Caco-2 (cell line): Measurements from ENCODE around the gene NPAS3. TPM values are rescaled to one million over a fixed set of nuclear protein-coding genes. Genes with fewer than 3 reads are reported as not detected.

Experiments
- BruUV-seq: library from RNA; stranded (reverse); fragments of 400-500 nt; replicated peaks from 2 replicates; lab custom pipeline; 2021; lab: Mats Ljungman, UMichigan
- CTCF ChIA-PET: fragments of 300-600 bp; sonication (Branson Sonifier 250); formaldehyde crosslinking; loops from one replicate; lab custom pipeline; 2022; ENCODE audit warnings: antibody characterized with exemption; lab: Charles Lee
- POLR2A ChIA-PET: fragments of 300-600 bp; sonication (Branson Sonifier 250); formaldehyde crosslinking; loops from one replicate; lab custom pipeline; 2022; ENCODE audit warnings: antibody characterized with exemption; lab: Charles Lee
- DNase-seq, 2 experiments: peaks; one replicate each; pipeline versions ENCODE4 v3.0.0 to v3.0.0-alpha.2; 2020 to 2022
- H3K27me3 ChIP-seq: replicated peaks from 2 replicates; pipeline ENCODE4 v1.6.0; 2011; ENCODE audit warnings: low read length; ENCODE audit not compliant: control insufficient read depth, insufficient read depth
- H3K36me3 ChIP-seq: 2 replicates; pipeline ENCODE4 v1.5.1; 2011; ENCODE audit warnings: low read length; ENCODE audit not compliant: control insufficient read depth, insufficient read depth
- H3K4me1 ChIP-seq: fragments of 250-450 bp; sonication (Bioruptor Pico); 2 replicates; pipeline ENCODE4 v1.5.1; 2020; ENCODE audit warnings: mild to moderate bottlenecking
- H3K4me3 ChIP-seq: 2 replicates; pipeline ENCODE4 v1.5.1; 2011; ENCODE audit warnings: low read depth, mild to moderate bottlenecking, control low read depth, low read length
- H3K9me3 ChIP-seq: fragments of 250-450 bp; sonication (Bioruptor Pico); 2 replicates; pipeline ENCODE4 v1.5.1; 2020; ENCODE audit warnings: mild to moderate bottlenecking, moderate library complexity
- H3K27ac Mint-ChIP-seq: one replicate; pipeline ENCODE4 v1.8.0; 2022; ENCODE audit warnings: mixed read lengths; ENCODE audit not compliant: unreplicated experiment
- H3K27me3 Mint-ChIP-seq: one replicate; pipeline ENCODE4 v1.8.0; 2022; ENCODE audit warnings: mixed read lengths; ENCODE audit not compliant: insufficient read depth, unreplicated experiment
- H3K36me3 Mint-ChIP-seq: one replicate; pipeline ENCODE4 v1.8.0; 2022; ENCODE audit warnings: mild to moderate bottlenecking, mixed read lengths; ENCODE audit not compliant: insufficient read depth, unreplicated experiment
- H3K4me1 Mint-ChIP-seq: one replicate; pipeline ENCODE4 v1.8.0; 2022; ENCODE audit warnings: low read depth, mixed read lengths; ENCODE audit not compliant: unreplicated experiment
- H3K4me3 Mint-ChIP-seq: one replicate; pipeline ENCODE4 v1.8.0; 2022; ENCODE audit warnings: mild to moderate bottlenecking, moderate library complexity, mixed read lengths; ENCODE audit not compliant: unreplicated experiment
- H3K9me3 Mint-ChIP-seq: one replicate; pipeline ENCODE4 v1.8.0; 2022; ENCODE audit warnings: mixed read lengths; ENCODE audit not compliant: unreplicated experiment
- CTCF ChIP-seq, 2 experiments: fragments of 200-600 bp in 1 of 2; IDR thresholded peaks; 1 replicate in 1 of 2; 2 replicates in 1 of 2; pipeline versions ENCODE4 v1.5.1 to v1.8.0; 2011 to 2022; ENCODE audit warnings: antibody characterized with exemption in 1 of 2, control low read depth in 1 of 2, inconsistent platforms in 1 of 2, low read depth in 1 of 2, low read length in 1 of 2, mild to moderate bottlenecking in 1 of 2, moderate library complexity in 1 of 2; ENCODE audit not compliant: insufficient read depth in 1 of 2, severe bottlenecking in 1 of 2, unreplicated experiment in 1 of 2
- intact Hi-C: fragments of 100-400 bp; cut with micrococcal nuclease; formaldehyde crosslinking; loops from one replicate; pipeline ENCODE4 v1.10.0; 2022; ENCODE audit not compliant: unreplicated experiment
- total RNA-seq: library from RNA; stranded (reverse); gene quantifications from 2 replicates; pipeline ENCODE4 v1.2.3, GENCODE V29; 2022

Gene NPAS3
- total RNA-seq, 1 experiment from 2014 or later: not detected

GRCh38 chr14:33483541-33483940 is 544.9 kb downstream of the NPAS3 start:
- H3K36me3 Mint-ChIP-seq: no peaks in the 10 kb centered on the region
- no TSS peak for BruUV-seq
- H3K27me3 ChIP-seq: no peaks in the 10 kb centered on the region
- no peaks in the 10 kb centered on the region for H3K4me1 ChIP-seq
- no peak for TF ChIP-seq CTCF (IDR thresholded peaks at IDR 0.05; ENCODE audit: insufficient read depth in 1 of 2, low read depth in 1 of 2, low read length in 1 of 2, severe bottlenecking in 1 of 2, unreplicated experiment in 1 of 2)
- H3K27ac Mint-ChIP-seq: no peak overlapping the region
- H3K9me3 Mint-ChIP-seq: no peaks in the 10 kb centered on the region
- peaks cover 7% of the 10 kb centered on the region for H3K4me1 Mint-ChIP-seq
- intact Hi-C loops: no loop called here
- H3K9me3 ChIP-seq: no peaks in the 10 kb centered on the region
- H3K36me3 ChIP-seq: no peaks in the 10 kb centered on the region
- no peak overlapping the region for H3K4me3 Mint-ChIP-seq
- H3K27me3 Mint-ChIP-seq: peaks cover 18% of the 10 kb centered on the region
- POLR2A ChIA-PET: no interaction called here
- CTCF ChIA-PET: no interaction called here
- no peak for DNase-seq
- no peak overlapping the region for H3K4me3 ChIP-seq

- Mint-ChIP-seq H3K36me3 (no peaks in the 10 kb centered on the region), H3K4me3 (no peak overlapping the region), H3K9me3 (no peaks in the 10 kb centered on the region), H3K4me1 (peaks cover 7% of the 10 kb centered on the region), H3K27ac (no peak overlapping the region), H3K27me3 (peaks cover 18% of the 10 kb centered on the region)
- Histone ChIP-seq H3K36me3 (no peaks in the 10 kb centered on the region), H3K9me3 (no peaks in the 10 kb centered on the region), H3K27me3 (no peaks in the 10 kb centered on the region), H3K4me3 (no peak overlapping the region), H3K4me1 (no peaks in the 10 kb centered on the region)
- no TSS peak for BruUV-seq
- intact Hi-C loops: no loop called here
- ChIA-PET CTCF (no interaction called here), POLR2A (no interaction called here)
- TF ChIP-seq CTCF (IDR thresholded peaks at IDR 0.05; ENCODE audit: insufficient read depth in 1 of 2, low read depth in 1 of 2, low read length in 1 of 2, severe bottlenecking in 1 of 2, unreplicated experiment in 1 of 2): no peak
- DNase-seq: no peak
Measured at GRCh38 chr14:33484264-33484663, 545.6 kb downstream of the NPAS3 start.

- Histone ChIP-seq H3K36me3 (no peaks in the 10 kb centered on the region), H3K4me3 (no peak overlapping the region), H3K4me1 (no peaks in the 10 kb centered on the region), H3K27me3 (no peaks in the 10 kb centered on the region), H3K9me3 (no peaks in the 10 kb centered on the region)
- ChIA-PET CTCF (no interaction called here), POLR2A (no interaction called here)
- H3K4me3 Mint-ChIP-seq: no peak overlapping the region
- no peaks in the 10 kb centered on the region for H3K36me3 Mint-ChIP-seq
- intact Hi-C loops: no loop called here
- no peak for DNase-seq
- TF ChIP-seq CTCF (IDR thresholded peaks at IDR 0.05; ENCODE audit: insufficient read depth in 1 of 2, low read depth in 1 of 2, low read length in 1 of 2, severe bottlenecking in 1 of 2, unreplicated experiment in 1 of 2): no peak
- BruUV-seq: no TSS peak
- no peak overlapping the region for H3K27ac Mint-ChIP-seq
- H3K4me1 Mint-ChIP-seq: peaks cover 7% of the 10 kb centered on the region
- H3K9me3 Mint-ChIP-seq: no peaks in the 10 kb centered on the region
- peaks cover 13% of the 10 kb centered on the region for H3K27me3 Mint-ChIP-seq
Measured at GRCh38 chr14:33486332-33486890, 547.7 kb downstream of the NPAS3 start.
